Smooth muscle cell (in vitro differentiated cells): ENCODE measurements around the gene TXNDC5. TPM values are rescaled to one million over a fixed set of nuclear protein-coding genes. Genes with fewer than 3 reads are reported as not detected.

Source experiments
- DNase-seq: peaks from one replicate; lab custom pipeline; 2025; ENCODE audit not compliant: unreplicated experiment; lab: John Stamatoyannopoulos, UW
- H2AFZ ChIP-seq: fragments of 200-600 bp; sonication (generic); 2 replicates; pipeline ENCODE4 v1.6.0; 2016; ENCODE audit warnings: antibody characterized with exemption, low read depth, mild to moderate bottlenecking
- H3F3A ChIP-seq: fragments of 200-600 bp; sonication (generic); 2 replicates; pipeline ENCODE4 v1.6.0; 2017; ENCODE audit warnings: antibody characterized with exemption, low read depth
- H3K27ac ChIP-seq: fragments of 200-600 bp; sonication (generic); 2 replicates; pipeline ENCODE4 v1.5.1; 2016; ENCODE audit warnings: low read depth, mild to moderate bottlenecking
- H3K27me3 ChIP-seq: fragments of 200-600 bp; sonication (generic); 2 replicates; pipeline ENCODE4 v1.6.1; 2016; ENCODE audit warnings: low read depth, mild to moderate bottlenecking
- H3K36me3 ChIP-seq: fragments of 200-600 bp; sonication (generic); 2 replicates; pipeline ENCODE4 v1.5.1; 2016; ENCODE audit warnings: low read depth
- H3K4me1 ChIP-seq: fragments of 200-600 bp; sonication (generic); 2 replicates; pipeline ENCODE4 v1.5.1; 2016; ENCODE audit warnings: low read depth
- H3K4me2 ChIP-seq: fragments of 200-600 bp; sonication (generic); 2 replicates; pipeline ENCODE4 v1.6.0; 2016; ENCODE audit warnings: mild to moderate bottlenecking
- H3K4me3 ChIP-seq: fragments of 200-600 bp; sonication (generic); 2 replicates; pipeline ENCODE4 v1.5.1; 2016; ENCODE audit warnings: mild to moderate bottlenecking
- H3K79me2 ChIP-seq: fragments of 200-600 bp; sonication (generic); 2 replicates; pipeline ENCODE4 v1.6.0; 2016; ENCODE audit warnings: low read depth, mild to moderate bottlenecking
- H3K9ac ChIP-seq: fragments of 200-600 bp; sonication (generic); 2 replicates; pipeline ENCODE4 v1.6.0; 2016; ENCODE audit warnings: low read depth
- H3K9me3 ChIP-seq: fragments of 200-600 bp; sonication (generic); replicated peaks from 2 replicates; pipeline ENCODE4 v1.5.1; 2016; ENCODE audit warnings: low read depth
- H4K20me1 ChIP-seq: fragments of 200-600 bp; sonication (generic); 2 replicates; pipeline ENCODE4 v1.6.0; 2016; ENCODE audit warnings: low read depth
- WGBS: methylation state at CpG from one replicate; pipeline ENCODE4 v1.1.7; 2016; ENCODE audit warnings: low lambda C conversion rate; 5-methylcytosine and 5-hydroxymethylcytosine counted together
- polyA plus RNA-seq: library from polyadenylated mRNA; unstranded; fragments of >200 nt; fragmentation: Nextera tagmentation; extraction: Ambion mirVana; gene quantifications from 2 replicates; pipeline ENCODE4 v1.2.1, GENCODE V29; 2016
- total RNA-seq: library from RNA; depleted of rRNA; stranded (reverse); fragments of >200 nt; gene quantifications from 2 replicates; pipeline ENCODE4 v1.2.3, GENCODE V29; 2014
- TF ChIP-seq, protein P1 (sequence below): fragments of 200-600 bp; sonication (generic); IDR thresholded peaks from 2 replicates; pipeline ENCODE4 v1.5.1; 2017; ENCODE audit warnings: borderline replicate concordance, mild to moderate bottlenecking, antibody characterized with exemption; ENCODE audit not compliant: insufficient read depth, poor library complexity, severe bottlenecking

The TXNDC5 gene
- total and polyA plus RNA-seq, 2 experiments from 2014 or later: 448 to 576 TPM

DNA sequence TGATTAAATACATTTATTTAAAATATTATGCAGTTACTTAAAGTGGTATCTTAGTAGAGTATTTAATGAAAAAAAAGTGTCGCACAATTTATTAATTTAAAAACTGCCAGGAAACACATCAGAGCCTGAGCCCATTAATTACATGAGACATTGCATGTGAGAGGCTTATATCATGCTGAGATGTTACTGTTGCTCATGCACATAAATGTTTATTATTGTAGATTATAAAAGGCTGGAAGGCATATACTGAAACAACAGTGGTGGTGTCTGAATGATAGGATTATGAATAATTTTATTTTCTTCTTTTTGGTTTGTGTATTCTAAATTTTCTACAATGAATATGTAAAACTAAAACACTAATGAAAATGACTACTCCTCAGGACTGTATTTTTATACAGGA, 45.7 kb upstream of the TXNDC5 start:
- Histone ChIP-seq H3K36me3 (no peaks in the 10 kb centered on the region), H4K20me1 (no peaks in the 10 kb centered on the region), H3K79me2 (no peaks in the 10 kb centered on the region), H3F3A (peaks cover 4% of the 10 kb centered on the region), H3K9me3 (no peaks in the 10 kb centered on the region), H3K27me3 (no peaks in the 10 kb centered on the region), H3K4me3 (no peak overlapping the region), H3K4me2 (no peak overlapping the region), H3K4me1 (no peaks in the 10 kb centered on the region), H3K9ac (no peak overlapping the region), H3K27ac (no peak overlapping the region), H2AFZ (no peak overlapping the region)
- 98% methylated on average over 1 of the region's 1 CpG for WGBS
- no peak for DNase-seq
- TF ChIP-seq, protein P1, sequence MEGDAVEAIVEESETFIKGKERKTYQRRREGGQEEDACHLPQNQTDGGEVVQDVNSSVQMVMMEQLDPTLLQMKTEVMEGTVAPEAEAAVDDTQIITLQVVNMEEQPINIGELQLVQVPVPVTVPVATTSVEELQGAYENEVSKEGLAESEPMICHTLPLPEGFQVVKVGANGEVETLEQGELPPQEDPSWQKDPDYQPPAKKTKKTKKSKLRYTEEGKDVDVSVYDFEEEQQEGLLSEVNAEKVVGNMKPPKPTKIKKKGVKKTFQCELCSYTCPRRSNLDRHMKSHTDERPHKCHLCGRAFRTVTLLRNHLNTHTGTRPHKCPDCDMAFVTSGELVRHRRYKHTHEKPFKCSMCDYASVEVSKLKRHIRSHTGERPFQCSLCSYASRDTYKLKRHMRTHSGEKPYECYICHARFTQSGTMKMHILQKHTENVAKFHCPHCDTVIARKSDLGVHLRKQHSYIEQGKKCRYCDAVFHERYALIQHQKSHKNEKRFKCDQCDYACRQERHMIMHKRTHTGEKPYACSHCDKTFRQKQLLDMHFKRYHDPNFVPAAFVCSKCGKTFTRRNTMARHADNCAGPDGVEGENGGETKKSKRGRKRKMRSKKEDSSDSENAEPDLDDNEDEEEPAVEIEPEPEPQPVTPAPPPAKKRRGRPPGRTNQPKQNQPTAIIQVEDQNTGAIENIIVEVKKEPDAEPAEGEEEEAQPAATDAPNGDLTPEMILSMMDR: no peak

DNA sequence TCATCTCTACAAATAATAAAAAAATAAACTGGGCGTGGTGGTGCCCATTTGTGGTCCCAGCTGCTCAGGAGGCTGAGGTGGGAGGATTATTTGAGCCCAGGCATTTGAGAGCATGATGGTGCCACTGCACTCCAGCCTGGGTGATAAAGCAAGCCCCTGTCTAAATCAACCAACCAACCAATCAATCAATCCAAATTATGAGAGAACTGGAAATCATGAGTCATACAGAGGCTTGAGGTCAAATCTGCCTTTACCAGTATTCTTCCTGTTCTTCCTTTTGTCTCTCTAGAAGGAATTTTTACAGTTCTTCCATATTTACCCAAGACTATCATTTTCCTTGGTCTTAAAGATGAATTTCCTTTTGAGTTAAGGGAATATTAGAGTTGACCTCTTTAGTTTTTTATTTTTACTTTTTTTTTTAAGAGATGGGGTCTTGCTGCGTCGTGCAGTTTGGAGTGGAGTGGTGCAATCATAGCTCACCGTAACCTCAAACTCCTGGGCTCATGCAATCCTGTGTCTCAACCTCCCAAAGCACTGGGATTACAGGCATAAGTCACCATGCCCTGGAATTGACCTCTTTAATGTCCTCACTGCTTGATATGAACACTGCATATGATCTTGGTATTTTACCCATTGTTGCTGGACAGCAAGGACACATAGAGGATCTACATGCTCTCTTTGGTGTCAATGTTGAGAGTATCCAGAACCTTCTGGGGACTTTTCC, 44.1 kb upstream of the TXNDC5 start:
- 70% methylated on average over 4 of the region's 4 CpGs for WGBS
- no peak overlapping the region for H3K27ac ChIP-seq
- H2AFZ ChIP-seq: no peak overlapping the region

DNA sequence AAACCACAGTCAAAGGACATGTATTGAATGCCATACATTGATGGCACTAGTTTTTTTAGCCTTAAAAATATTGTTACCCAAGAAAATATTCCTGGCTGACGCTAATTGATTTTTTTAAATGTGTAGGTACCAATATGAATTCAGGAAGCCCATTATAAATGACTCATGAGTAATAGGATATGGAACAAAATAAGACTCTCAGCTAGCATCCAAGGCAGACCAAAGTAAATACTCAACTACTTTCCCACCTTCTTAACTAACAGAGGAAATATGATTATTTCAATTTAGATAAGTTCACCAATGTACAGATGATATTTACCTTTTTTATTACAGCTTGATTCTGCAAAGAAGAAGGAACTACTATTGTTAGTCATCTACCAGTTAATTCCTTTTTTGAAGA, 43.2 kb upstream of the TXNDC5 start:
- no peaks in the 10 kb centered on the region for H4K20me1 ChIP-seq
- H3K9me3 ChIP-seq: no peaks in the 10 kb centered on the region
- H3K27me3 ChIP-seq: no peaks in the 10 kb centered on the region
- peaks cover 4% of the 10 kb centered on the region for H3F3A ChIP-seq
- no peaks in the 10 kb centered on the region for H3K79me2 ChIP-seq
- 83% methylated on average over 1 of the region's 1 CpG for WGBS
- H3K36me3 ChIP-seq: no peaks in the 10 kb centered on the region
- TF ChIP-seq, protein P1: no peak
- no peak for DNase-seq
- H2AFZ ChIP-seq: no peak overlapping the region
- no peak overlapping the region for H3K27ac ChIP-seq
- H3K4me1 ChIP-seq: no peaks in the 10 kb centered on the region
- no peak overlapping the region for H3K9ac ChIP-seq
- no peak overlapping the region for H3K4me2 ChIP-seq
- no peak overlapping the region for H3K4me3 ChIP-seq

More for the DNA sequence above, 44.1 kb upstream of the TXNDC5 start:
- H3K36me3 ChIP-seq: no peaks in the 10 kb centered on the region
- no peak overlapping the region for H3K9ac ChIP-seq
- no peak for DNase-seq
- H4K20me1 ChIP-seq: no peaks in the 10 kb centered on the region
- H3K27me3 ChIP-seq: no peaks in the 10 kb centered on the region
- TF ChIP-seq, protein P1: no peak
- H3K9me3 ChIP-seq: no peaks in the 10 kb centered on the region
- no peak overlapping the region for H3K4me2 ChIP-seq
- no peaks in the 10 kb centered on the region for H3K4me1 ChIP-seq
- H3K4me3 ChIP-seq: no peak overlapping the region
- peaks cover 4% of the 10 kb centered on the region for H3F3A ChIP-seq
- H3K79me2 ChIP-seq: no peaks in the 10 kb centered on the region

DNA sequence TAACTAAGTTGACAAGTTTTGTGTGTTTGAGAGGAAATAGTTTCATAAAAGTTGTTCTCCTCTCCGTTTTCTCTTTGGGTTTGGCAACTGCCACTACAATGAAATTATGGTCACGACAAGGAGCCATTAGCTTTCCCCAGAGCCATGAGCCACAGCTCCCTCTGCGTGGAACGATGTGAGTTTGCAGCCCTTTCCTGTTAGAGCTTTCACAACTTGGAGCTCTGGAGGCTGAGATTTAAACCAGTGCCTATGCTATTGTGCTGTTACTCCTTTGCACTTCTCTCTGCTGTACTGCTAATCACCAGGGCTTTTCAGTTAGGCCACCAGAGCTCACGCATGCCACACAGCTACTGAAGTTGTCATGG, 29.3 kb upstream of the TXNDC5 start:
- no peaks in the 10 kb centered on the region for H3K27me3 ChIP-seq
- no peaks in the 10 kb centered on the region for H3K9me3 ChIP-seq
- DNase-seq: no peak
- 33% methylated on average over 5 of the region's 5 CpGs for WGBS
- H3K79me2 ChIP-seq: no peaks in the 10 kb centered on the region
- H3F3A ChIP-seq: no peaks in the 10 kb centered on the region
- peak overlapping the region; percentile 64 for H3K4me2 ChIP-seq
- no peaks in the 10 kb centered on the region for H3K36me3 ChIP-seq
- no peak overlapping the region for H3K4me3 ChIP-seq
- H4K20me1 ChIP-seq: no peaks in the 10 kb centered on the region
- peak overlapping the region; percentile 44 for H2AFZ ChIP-seq
- peak overlapping the region; percentile 70 for H3K27ac ChIP-seq
- TF ChIP-seq, protein P1: no peak
- peaks cover 11% of the 10 kb centered on the region for H3K4me1 ChIP-seq
- no peak overlapping the region for H3K9ac ChIP-seq
